Activated T-helper 9 cell treated with anti-CD3 and anti-CD28 coated beads, Interleukin-2, amount 50 U/mL, for 16 hours (primary cell): ENCODE results near the gene AOC2.
"Not testable (repeated sequence)": the region's sequence is repeated elsewhere in the genome, so short reads cannot be mapped to it uniquely, and the experiment has no call there.

Experiments
- DNase-seq: peaks from one replicate; pipeline ENCODE4 v3.0.0-alpha.2; 2020; ENCODE audit warnings: low read depth

The AOC2 gene

GRCh38 chr17:42855048-42855596 lies 10.7 kb downstream of the AOC2 start:
- no peak for DNase-seq

GRCh38 chr17:42856093-42856492 lies 11.7 kb downstream of the AOC2 start:
- DNase-seq, result not testable (repeated sequence)

GRCh38 chr17:42856516-42856915 lies 12.1 kb downstream of the AOC2 start:
- DNase-seq, result not testable (repeated sequence)

- DNase-seq, result no peak
Measured at GRCh38 chr17:42857389-42857788, 13.0 kb downstream of the AOC2 start.

GRCh38 chr17:42865638-42866094 lies 21.3 kb downstream of the AOC2 start:
- DNase-seq, result no peak

- DNase-seq, result no peak
Measured at GRCh38 chr17:42866216-42866615, 21.8 kb downstream of the AOC2 start.

GRCh38 chr17:42866631-42867575 lies 22.5 kb downstream of the AOC2 start:
- no peak for DNase-seq

- DNase-seq, result not testable (repeated sequence)
Measured at GRCh38 chr17:42867694-42868261, 23.4 kb downstream of the AOC2 start.

GRCh38 chr17:42868338-42868737 lies 24.0 kb downstream of the AOC2 start:
- no peak for DNase-seq

GRCh38 chr17:42871647-42872046 lies 27.3 kb downstream of the AOC2 start:
- DNase-seq, result no peak

GRCh38 chr17:42872251-42872965 lies 28.0 kb downstream of the AOC2 start:
- no peak for DNase-seq

GRCh38 chr17:42873315-42873714 lies 28.9 kb downstream of the AOC2 start:
- no peak for DNase-seq

- not testable (repeated sequence) for DNase-seq
Measured at GRCh38 chr17:42873932-42874695, 29.7 kb downstream of the AOC2 start.

GRCh38 chr17:42877037-42877436 lies 32.7 kb downstream of the AOC2 start:
- no peak for DNase-seq

- no peak for DNase-seq
Measured at GRCh38 chr17:42878123-42878880, 33.9 kb downstream of the AOC2 start.

GRCh38 chr17:42878924-42879595 lies 34.7 kb downstream of the AOC2 start:
- no peak for DNase-seq

- DNase-seq, result no peak
Measured at GRCh38 chr17:42879596-42879985, 35.2 kb downstream of the AOC2 start.

- no peak for DNase-seq
Measured at GRCh38 chr17:42880776-42881310, 36.5 kb downstream of the AOC2 start.

GRCh38 chr17:42881706-42882105 lies 37.3 kb downstream of the AOC2 start:
- DNase-seq, result not testable (repeated sequence)

- DNase-seq, result no peak
Measured at GRCh38 chr17:42882166-42882565, 37.8 kb downstream of the AOC2 start.
